Vagina (tissue), 2 donors: ENCODE measurements around the gene SH2D3A. TPM values are rescaled to one million over a fixed set of nuclear protein-coding genes. Genes with fewer than 3 reads are reported as not detected.

Experiments
- DNase-seq, 2 donors: peaks; one replicate each; pipeline ENCODE4 v3.0.0-alpha.2; 2017; ENCODE audit errors: extremely low spot score in 2 of 2
- H3K27ac ChIP-seq: fragments of 200-600 bp; sonication (generic); one replicate; pipeline ENCODE4 v1.5.1; 2019
- H3K27me3 ChIP-seq: fragments of 200-600 bp; sonication (generic); one replicate; pipeline ENCODE4 v1.5.1; 2019
- H3K36me3 ChIP-seq, 2 donors: fragments of 200-600 bp; sonication (generic); one replicate each; pipeline ENCODE4 v1.5.1; 2017 to 2019
- H3K4me1 ChIP-seq: fragments of 200-600 bp; sonication (generic); one replicate; pipeline ENCODE4 v1.5.1; 2019
- H3K4me3 ChIP-seq, 2 donors: fragments of 200-600 bp; sonication (generic); 1 replicate in 1 of 2; 2 replicates in 1 of 2; pipeline ENCODE4 v1.5.1; 2016 to 2019
- H3K9me3 ChIP-seq: fragments of 200-600 bp; sonication (generic); one replicate; pipeline ENCODE4 v1.5.1; 2019
- POLR2A ChIP-seq, 2 donors: fragments of 450-650 bp; IDR thresholded peaks; one replicate each; pipeline ENCODE4 v1.6.1; 2017; ENCODE audit warnings: antibody characterized with exemption in 2 of 2, mild to moderate bottlenecking in 2 of 2, moderate library complexity in 2 of 2
- POLR2AphosphoS5 ChIP-seq, 2 donors: sonication (generic); formaldehyde crosslinking; IDR thresholded peaks; one replicate each; pipeline ENCODE4 v1.9.0; 2017; ENCODE audit warnings: antibody characterized with exemption in 2 of 2, mild to moderate bottlenecking in 2 of 2, low read depth in 1 of 2; ENCODE audit not compliant: insufficient read depth in 1 of 2
- intact Hi-C: fragments of 100-400 bp; cut with DNase I; formaldehyde crosslinking; loops from one replicate; pipeline ENCODE4 v1.15.1; 2023
- total RNA-seq: library from RNA; depleted of rRNA; stranded (reverse); fragments of >200 nt; gene quantifications from one replicate; pipeline ENCODE4 v1.2.3, GENCODE V29; 2016
- TF ChIP-seq, protein P1 (sequence below), 3 experiments: fragments of 450-650 bp in 2 of 3; fragments of 200-600 bp in 1 of 3; sonication (generic) in 1 of 3; IDR thresholded peaks; one replicate each; pipeline ENCODE4 v1.5.1; 2017 to 2019; ENCODE audit warnings: antibody characterized with exemption in 3 of 3, mild to moderate bottlenecking in 2 of 3, moderate library complexity in 2 of 3

SH2D3A gene
- total RNA-seq: 21.9 TPM

DNA sequence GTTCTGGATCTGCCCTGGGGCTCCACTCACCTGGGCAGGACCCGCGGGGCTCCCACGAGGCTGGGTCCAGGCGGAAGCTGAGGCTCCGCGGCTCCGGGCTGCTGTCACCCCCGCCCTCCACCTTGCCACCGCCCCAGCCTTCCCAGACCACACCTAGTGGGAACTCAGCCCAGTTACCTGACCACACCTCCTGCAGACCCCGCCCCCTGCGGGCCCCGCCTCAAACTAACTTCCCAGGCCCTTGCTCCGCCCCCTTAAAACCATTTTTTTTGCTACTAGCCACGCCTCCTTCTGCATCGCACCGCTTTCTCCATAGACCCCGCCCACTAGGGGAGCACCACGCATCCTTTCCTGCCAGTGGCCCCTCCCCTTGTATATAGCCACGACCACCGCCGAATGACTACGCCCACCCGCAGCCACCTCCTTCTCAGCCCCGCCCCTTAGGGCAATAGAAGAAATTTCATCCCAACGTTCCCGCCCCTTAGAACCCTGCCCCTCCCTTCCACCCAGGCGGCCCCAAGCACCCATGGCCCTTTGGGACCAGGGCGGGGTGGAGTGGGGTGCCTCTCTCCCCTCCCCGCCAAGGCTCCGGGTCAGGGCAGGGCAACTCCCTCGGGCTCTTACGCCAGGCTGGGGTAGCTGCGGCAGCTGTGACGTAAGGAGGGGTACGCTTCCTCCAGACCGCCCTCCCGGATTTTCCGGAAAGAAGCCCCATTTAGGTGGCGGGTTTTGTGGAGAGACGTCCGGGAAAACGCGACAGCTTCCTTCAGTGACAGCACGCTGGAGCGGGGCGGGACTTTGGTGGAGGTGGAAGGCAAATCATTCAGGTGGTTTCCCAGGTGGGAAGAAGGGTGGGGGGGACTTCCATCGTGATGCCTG lies at the start of gene SH2D3A:
Gene SH2D3A, minus strand, starts transcription at position 79 of the 879 bp plus-strand sequence. CDS start 3,687 bp downstream, outside the sequence.
- H3K4me1 ChIP-seq: peaks cover 11% of the 10 kb centered on the region
- H3K27me3 ChIP-seq: peaks cover 6% of the 10 kb centered on the region
- intact Hi-C loops: no loop called here
- TF ChIP-seq POLR2A (IDR thresholded peaks at IDR 0.05): peak in 1 of 2 donors; percentile 37
- TF ChIP-seq, protein P1, sequence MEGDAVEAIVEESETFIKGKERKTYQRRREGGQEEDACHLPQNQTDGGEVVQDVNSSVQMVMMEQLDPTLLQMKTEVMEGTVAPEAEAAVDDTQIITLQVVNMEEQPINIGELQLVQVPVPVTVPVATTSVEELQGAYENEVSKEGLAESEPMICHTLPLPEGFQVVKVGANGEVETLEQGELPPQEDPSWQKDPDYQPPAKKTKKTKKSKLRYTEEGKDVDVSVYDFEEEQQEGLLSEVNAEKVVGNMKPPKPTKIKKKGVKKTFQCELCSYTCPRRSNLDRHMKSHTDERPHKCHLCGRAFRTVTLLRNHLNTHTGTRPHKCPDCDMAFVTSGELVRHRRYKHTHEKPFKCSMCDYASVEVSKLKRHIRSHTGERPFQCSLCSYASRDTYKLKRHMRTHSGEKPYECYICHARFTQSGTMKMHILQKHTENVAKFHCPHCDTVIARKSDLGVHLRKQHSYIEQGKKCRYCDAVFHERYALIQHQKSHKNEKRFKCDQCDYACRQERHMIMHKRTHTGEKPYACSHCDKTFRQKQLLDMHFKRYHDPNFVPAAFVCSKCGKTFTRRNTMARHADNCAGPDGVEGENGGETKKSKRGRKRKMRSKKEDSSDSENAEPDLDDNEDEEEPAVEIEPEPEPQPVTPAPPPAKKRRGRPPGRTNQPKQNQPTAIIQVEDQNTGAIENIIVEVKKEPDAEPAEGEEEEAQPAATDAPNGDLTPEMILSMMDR (IDR thresholded peaks at IDR 0.05): no peak
- TF ChIP-seq POLR2AphosphoS5 (IDR thresholded peaks at IDR 0.05; ENCODE audit: insufficient read depth in 1 of 2, low read depth in 1 of 2): peak in 1 of 2 donors; percentile 70
- no peaks in the 10 kb centered on the region for H3K9me3 ChIP-seq
- H3K27ac ChIP-seq: peak within 1 kb of the TSS; percentile 62
- no peaks in the 10 kb centered on the region for H3K36me3 ChIP-seq
- DNase-seq: peak in 1 of 2 donors; percentile 92
- peak within 1 kb of the TSS; percentile 38 to 48 for H3K4me3 ChIP-seq

DNA sequence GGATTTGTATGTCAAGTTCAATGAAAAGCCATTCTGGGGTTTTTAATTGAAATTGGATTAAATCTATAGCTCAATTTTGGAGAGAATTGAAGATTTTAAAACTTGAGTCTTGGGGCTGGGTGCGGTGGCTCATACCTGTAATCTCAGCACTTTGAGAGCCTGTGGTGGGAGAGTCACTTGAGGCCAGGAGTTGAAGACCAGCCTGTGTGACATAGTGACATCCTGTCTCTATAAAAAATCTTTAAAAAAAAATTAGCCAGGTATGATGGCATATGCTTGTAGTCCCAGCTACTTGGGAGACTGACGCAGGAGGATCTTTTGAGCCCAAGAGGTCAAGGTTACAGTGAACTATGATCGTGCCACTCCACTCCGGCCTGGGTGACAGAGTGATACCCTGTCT lies 46.4 kb upstream of the SH2D3A start:
- H3K36me3 ChIP-seq: no peaks in the 10 kb centered on the region
- intact Hi-C loops: no loop called here
- H3K9me3 ChIP-seq: no peaks in the 10 kb centered on the region
- no peak for DNase-seq
- TF ChIP-seq, protein P1 (IDR thresholded peaks at IDR 0.05): no peak
- no peak for TF ChIP-seq POLR2A (IDR thresholded peaks at IDR 0.05)
- no peak overlapping the region for H3K27ac ChIP-seq
- no peaks in the 10 kb centered on the region for H3K4me1 ChIP-seq
- H3K27me3 ChIP-seq: no peaks in the 10 kb centered on the region
- no peak overlapping the region for H3K4me3 ChIP-seq

DNA sequence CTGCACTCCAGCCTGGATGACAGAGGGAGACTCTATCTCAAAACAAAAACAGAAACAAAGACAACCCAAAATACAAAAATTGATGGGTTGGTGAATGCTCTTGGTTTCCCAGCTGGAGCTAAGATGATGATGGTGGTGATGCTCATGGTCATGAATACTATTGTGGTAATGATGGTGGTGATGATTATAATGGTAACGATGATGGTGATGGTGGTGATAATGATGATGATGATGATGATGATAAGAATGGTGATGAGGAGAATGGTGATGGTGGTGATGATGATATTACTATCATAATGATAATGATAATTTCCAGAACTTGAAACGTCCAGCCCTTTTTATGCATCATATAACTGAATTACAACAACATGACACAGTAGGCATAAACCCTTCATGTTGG lies 45.4 kb upstream of the SH2D3A start:
- intact Hi-C loops: no loop called here
- Histone ChIP-seq H3K36me3 (no peaks in the 10 kb centered on the region), H3K9me3 (no peaks in the 10 kb centered on the region), H3K27me3 (no peaks in the 10 kb centered on the region), H3K27ac (no peak overlapping the region), H3K4me3 (no peak overlapping the region), H3K4me1 (no peaks in the 10 kb centered on the region)
- TF ChIP-seq, protein P1 (IDR thresholded peaks at IDR 0.05): no peak
- no peak for TF ChIP-seq POLR2AphosphoS5 (IDR thresholded peaks at IDR 0.05; ENCODE audit: insufficient read depth in 1 of 2, low read depth in 1 of 2)
- TF ChIP-seq POLR2A (IDR thresholded peaks at IDR 0.05): no peak
- DNase-seq: no peak

DNA sequence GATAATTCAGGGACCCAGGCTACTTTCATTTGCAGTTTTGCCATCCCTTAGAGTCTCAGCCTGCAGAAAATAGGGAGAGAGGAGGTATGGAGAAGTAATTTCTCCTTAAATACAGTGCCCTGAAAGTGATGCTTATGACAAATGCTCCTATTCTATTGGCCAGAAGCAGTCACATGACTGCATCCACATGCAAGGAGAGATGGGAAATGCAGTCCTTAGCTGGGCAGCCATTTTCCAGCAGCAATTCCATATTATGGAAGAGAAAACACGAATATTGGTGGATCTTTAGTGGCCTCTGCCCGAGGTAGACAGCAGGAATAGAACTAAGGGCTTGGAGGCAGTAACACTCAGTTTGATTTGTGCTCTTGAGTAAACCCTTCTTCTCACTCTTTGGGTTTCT lies 44.7 kb upstream of the SH2D3A start:
- Histone ChIP-seq H3K36me3 (no peaks in the 10 kb centered on the region), H3K4me1 (no peaks in the 10 kb centered on the region), H3K4me3 (no peak overlapping the region), H3K27ac (no peak overlapping the region), H3K27me3 (no peaks in the 10 kb centered on the region), H3K9me3 (no peaks in the 10 kb centered on the region)
- no peak for DNase-seq
- no peak for TF ChIP-seq POLR2A (IDR thresholded peaks at IDR 0.05)
- TF ChIP-seq, protein P1 (IDR thresholded peaks at IDR 0.05): no peak
- TF ChIP-seq POLR2AphosphoS5 (IDR thresholded peaks at IDR 0.05; ENCODE audit: insufficient read depth in 1 of 2, low read depth in 1 of 2): peak in 1 of 2 donors; percentile 19
- intact Hi-C loops: no loop called here

DNA sequence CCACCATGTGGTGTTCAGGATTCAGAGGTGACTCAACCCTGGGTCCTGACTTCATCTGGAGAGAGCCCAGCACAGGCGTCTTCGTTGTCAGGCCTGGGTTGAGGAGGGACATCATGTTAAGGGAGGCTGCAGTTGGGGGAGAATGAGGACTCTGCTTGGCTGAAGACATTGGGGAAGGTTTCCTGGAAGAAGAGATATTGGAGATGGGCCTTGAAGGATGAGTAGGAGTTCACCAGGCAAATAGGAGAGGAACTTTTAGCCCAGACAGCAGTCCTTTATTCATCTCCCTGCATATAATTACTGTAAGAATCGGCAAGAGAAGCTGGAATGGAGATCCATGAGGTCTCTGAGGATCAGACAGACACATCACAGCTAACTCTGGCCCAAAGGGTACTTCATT lies 44.1 kb upstream of the SH2D3A start:
- H3K4me3 ChIP-seq: no peak overlapping the region
- no peaks in the 10 kb centered on the region for H3K27me3 ChIP-seq
- H3K4me1 ChIP-seq: no peaks in the 10 kb centered on the region
- no peaks in the 10 kb centered on the region for H3K9me3 ChIP-seq
- no peak for DNase-seq
- TF ChIP-seq, protein P1 (IDR thresholded peaks at IDR 0.05): no peak
- TF ChIP-seq POLR2A (IDR thresholded peaks at IDR 0.05): no peak
- no peak for TF ChIP-seq POLR2AphosphoS5 (IDR thresholded peaks at IDR 0.05; ENCODE audit: insufficient read depth in 1 of 2, low read depth in 1 of 2)
- intact Hi-C loops: no loop called here
- H3K36me3 ChIP-seq: no peaks in the 10 kb centered on the region
- no peak overlapping the region for H3K27ac ChIP-seq
